ENCODE data around the gene INPP1. TPM values are rescaled to one million over a fixed set of nuclear protein-coding genes. Genes with fewer than 3 reads are reported as not detected.
A peak's percentile ranks its signal among the peaks of the same experiment; 100 is the strongest.

INPP1 gene
- total RNA-seq, 1 donor from 2014 or later, result 7.9 TPM

- no peaks in the 10 kb centered on the region for H3K27me3 ChIP-seq (ENCODE audit: control insufficient read depth, insufficient read depth, low read length)
- FAIRE-seq (peak; percentile 99), DNase-seq (ENCODE audit: low read depth) (peak; percentile 94)
- no peak for TF ChIP-seq CTCF (IDR thresholded peaks at IDR 0.05; ENCODE audit: insufficient read depth, low read length, severe bottlenecking)
- H3K4me3 ChIP-seq (ENCODE audit: low read depth, low read length), result no peak overlapping the region
- no peaks in the 10 kb centered on the region for H3K36me3 ChIP-seq (ENCODE audit: control insufficient read depth, insufficient read depth, low read length)
Measured at GRCh38 chr2:190413421-190413820, 70.0 kb downstream of the INPP1 start.

DNA sequence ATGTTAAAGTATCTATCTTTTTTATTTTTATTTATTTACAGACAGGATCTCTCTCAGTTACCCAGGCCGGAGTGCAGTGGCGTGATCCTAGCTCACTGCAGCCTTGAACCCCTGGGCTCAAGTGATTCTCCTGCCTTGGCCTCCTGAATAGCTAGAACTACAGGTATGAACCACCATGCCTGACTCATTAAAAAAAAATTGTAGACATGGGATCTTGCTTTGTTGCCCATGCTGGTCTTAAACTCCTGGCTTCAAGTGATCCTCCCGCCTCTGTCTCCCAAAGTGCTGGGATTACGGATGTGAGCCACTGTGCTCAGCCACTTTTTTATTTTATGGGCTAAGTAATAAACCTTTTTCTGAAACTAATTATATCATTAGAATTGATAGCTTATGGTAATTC is 71.9 kb downstream of the INPP1 start:
- FAIRE-seq, result no peak
- DNase-seq (ENCODE audit: low read depth), result no peak
- H3K27me3 ChIP-seq (ENCODE audit: control insufficient read depth, insufficient read depth, low read length), result no peaks in the 10 kb centered on the region
- TF ChIP-seq CTCF (IDR thresholded peaks at IDR 0.05; ENCODE audit: insufficient read depth, low read length, severe bottlenecking), result no peak
- no peak overlapping the region for H3K4me3 ChIP-seq (ENCODE audit: low read depth, low read length)
- H3K36me3 ChIP-seq (ENCODE audit: control insufficient read depth, insufficient read depth, low read length), result peaks cover 2% of the 10 kb centered on the region

DNA sequence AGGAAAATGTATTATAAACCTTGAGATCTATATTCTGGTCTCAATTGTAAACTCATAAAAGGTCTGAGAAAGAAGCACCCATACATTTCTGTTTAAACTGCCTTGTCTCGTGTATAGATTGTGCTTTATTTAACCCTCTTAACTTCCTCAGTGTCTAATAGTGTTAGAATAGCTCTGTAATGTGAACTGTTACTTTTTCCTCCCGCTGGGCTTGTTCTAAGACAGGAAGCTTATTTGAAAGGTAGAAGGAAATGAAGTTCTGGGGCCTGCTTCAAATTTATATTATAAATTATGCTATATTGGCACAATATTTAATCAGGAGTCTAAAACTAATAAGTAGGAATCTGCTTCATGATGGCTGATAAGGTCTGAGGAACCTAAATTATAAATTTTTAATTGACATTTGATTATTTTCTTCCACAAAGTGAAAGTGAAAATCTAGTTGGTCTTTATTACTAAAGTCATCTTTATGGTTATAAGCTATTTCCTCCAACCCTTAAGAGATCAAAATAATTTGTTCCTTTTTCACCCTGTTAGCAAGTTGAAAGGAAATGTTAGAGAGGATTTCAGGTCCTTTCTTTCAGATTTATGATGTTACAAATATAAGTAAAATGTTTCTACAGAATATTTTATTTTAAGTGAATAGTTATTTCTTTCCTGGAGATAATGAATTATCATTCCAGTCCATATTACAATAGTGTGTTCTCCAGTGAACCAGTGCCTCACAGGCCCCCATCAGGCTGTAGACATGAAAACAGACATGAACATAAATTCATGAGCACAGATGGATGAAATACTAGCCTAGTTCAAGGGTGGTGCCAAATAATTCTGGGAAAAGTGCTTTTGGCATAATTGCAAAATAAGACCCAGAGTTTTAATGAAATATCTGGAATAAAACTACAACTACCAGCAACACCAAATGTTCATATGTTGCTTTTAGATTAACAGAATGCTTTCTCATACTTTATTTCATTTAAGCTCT is 72.7 kb downstream of the INPP1 start:
- no peak for FAIRE-seq
- no peak for TF ChIP-seq CTCF (IDR thresholded peaks at IDR 0.05; ENCODE audit: insufficient read depth, low read length, severe bottlenecking)

DNA sequence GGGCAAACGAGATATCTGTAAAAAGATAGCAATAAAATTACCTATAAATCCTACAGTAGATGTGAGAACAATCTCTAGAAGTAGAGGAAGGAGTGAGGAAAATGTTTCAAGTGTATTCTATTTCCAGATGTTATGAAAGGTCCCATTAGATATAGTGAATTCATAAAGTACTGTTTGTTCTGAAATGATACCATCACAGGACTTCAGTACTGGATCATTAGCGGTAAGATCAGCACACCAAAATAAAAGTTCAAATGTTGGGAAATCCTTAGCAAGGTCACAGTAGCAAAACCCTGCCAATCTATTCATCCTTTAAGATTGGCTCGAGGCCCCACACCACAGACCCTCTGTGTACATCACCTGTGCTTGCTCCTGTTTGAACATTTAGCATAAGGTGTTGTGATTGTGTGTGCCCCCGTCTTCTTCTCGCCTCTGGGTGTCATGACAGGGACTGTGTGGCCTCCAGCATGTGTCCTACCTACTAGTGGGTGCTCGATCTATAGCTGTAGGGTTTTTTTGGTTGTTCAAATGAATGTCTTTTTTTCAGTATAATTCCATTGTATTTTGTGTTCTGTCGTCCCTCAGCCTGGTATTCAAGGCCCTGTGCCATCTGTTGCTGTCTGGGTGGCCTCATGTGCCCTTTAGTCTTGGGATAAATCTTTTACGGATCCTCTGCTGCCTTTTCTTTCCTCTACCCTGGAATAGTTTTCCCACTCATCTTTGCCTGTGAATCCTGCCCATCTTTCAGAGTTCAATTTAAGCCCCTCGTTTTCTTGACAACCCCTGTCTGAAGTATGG is 73.9 kb downstream of the INPP1 start:
- H3K4me3 ChIP-seq (ENCODE audit: low read depth, low read length), result no peak overlapping the region
- DNase-seq (ENCODE audit: low read depth) (no peak), FAIRE-seq (no peak)
- no peaks in the 10 kb centered on the region for H3K27me3 ChIP-seq (ENCODE audit: control insufficient read depth, insufficient read depth, low read length)
- peaks cover 2% of the 10 kb centered on the region for H3K36me3 ChIP-seq (ENCODE audit: control insufficient read depth, insufficient read depth, low read length)
- TF ChIP-seq CTCF (IDR thresholded peaks at IDR 0.05; ENCODE audit: insufficient read depth, low read length, severe bottlenecking), result no peak

More for the DNA sequence above, 72.7 kb downstream of the INPP1 start:
- no peak overlapping the region for H3K4me3 ChIP-seq (ENCODE audit: low read depth, low read length)
- no peak for DNase-seq (ENCODE audit: low read depth)
- no peaks in the 10 kb centered on the region for H3K27me3 ChIP-seq (ENCODE audit: control insufficient read depth, insufficient read depth, low read length)
- H3K36me3 ChIP-seq (ENCODE audit: control insufficient read depth, insufficient read depth, low read length), result peaks cover 2% of the 10 kb centered on the region

DNA sequence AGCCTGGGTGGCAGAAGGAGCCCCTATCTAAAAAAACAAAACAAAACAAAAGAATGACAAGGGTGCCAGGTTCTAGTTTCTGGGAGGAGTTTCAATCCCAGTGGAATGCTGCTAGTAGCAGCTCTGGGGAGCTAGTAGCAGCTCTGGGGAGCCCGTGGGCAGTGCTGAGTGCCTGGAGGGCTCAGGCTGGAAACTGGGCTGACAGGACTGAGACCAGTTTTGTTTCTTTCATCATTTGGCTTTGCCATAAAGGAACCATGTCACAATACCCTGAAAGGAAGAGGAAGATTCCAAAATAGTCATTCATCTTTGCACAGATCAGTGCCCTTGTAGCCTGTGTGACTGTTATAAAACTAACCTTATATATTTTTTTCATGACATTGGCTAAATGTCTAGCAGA is 75.3 kb downstream of the INPP1 start:
- no peak for TF ChIP-seq CTCF (IDR thresholded peaks at IDR 0.05; ENCODE audit: insufficient read depth, low read length, severe bottlenecking)
- Histone ChIP-seq H3K4me3 (ENCODE audit: low read depth, low read length) (no peak overlapping the region), H3K27me3 (ENCODE audit: control insufficient read depth, insufficient read depth, low read length) (no peaks in the 10 kb centered on the region), H3K36me3 (ENCODE audit: control insufficient read depth, insufficient read depth, low read length) (peaks cover 2% of the 10 kb centered on the region)
- DNase-seq (ENCODE audit: low read depth) (peak; percentile 31), FAIRE-seq (no peak)
